UCSD-AML1 (cell line): Measurements from ENCODE around the gene TOMM70.

Experiments
- DNase-seq: peaks from one replicate; lab custom pipeline; 2025; ENCODE audit not compliant: unreplicated experiment; lab: John Stamatoyannopoulos, UW

TOMM70 gene

GRCh38 chr3:100411091-100411982, 10.4 kb upstream of the TOMM70 start:
- no peak for DNase-seq

DNA sequence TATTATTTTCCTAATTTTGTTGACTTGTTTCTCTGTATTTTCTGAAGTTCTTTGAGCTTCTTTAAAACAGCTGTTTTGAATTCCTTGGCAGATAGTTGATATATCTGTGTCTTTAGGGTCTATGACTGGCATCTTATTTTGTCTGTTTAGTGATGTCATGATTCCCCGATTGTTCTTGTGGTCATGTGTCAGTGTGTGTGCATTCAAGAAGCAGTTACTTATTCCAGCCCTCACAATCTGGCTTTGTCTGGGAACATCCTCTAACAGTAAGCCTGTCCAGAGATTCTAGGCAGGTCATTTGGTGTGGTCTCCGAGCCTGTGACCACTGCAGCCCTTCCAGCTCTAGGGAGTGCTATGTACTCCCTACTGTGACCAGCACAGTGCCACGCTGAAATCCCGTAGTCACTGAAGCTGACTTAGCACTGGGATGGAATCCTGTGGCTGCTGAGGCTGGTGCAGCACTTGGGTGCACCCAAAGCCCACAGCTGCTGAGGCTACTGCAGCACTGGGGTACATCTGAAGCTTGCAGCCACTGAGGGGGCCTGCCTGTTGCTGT, 7.2 kb upstream of the TOMM70 start:
- no peak for DNase-seq

DNA sequence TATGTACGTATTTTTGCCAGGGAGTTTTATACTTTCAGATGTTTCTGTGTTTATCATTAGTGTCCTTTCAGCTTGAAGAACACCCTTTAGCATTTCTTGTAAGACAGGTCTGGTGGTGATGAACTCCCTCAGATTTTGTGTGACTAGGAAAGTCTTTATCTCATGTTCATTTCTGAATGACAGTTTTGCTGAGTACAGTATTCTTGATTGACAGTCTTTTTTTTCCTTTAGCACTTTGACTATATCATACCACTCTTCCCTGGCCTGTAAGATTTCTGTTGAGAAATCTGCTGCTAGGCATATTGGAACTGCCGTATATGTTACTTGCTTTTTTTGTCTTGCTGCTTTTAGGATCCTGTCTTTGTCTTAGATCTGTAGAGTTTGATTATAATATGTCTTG, 6.3 kb upstream of the TOMM70 start:
- no peak for DNase-seq

- no peak for DNase-seq
Observed at GRCh38 chr3:100404250-100404548, 3.3 kb upstream of the TOMM70 start.

- no peak for DNase-seq
Observed at GRCh38 chr3:100403362-100404249, 2.7 kb upstream of the TOMM70 start.

DNA sequence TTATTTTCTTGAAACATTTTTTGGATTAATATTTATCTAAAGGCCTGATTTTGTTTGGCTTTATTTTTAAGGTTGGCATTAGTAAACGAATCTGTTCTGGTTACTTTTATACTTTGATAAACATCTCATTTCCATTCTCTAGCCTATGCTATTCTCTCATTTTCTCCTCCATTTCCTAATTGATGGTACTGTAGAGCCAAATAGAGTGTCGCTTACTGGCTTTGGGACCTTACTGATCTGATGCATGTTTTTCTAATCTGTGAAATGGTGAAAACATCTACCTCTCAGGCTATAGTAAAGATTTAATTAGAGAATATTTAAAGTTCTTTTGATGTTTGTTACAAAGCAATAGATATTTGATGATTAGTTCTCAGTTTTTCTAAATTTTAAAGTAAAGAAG, 2.0 kb upstream of the TOMM70 start:
- DNase-seq, result no peak

DNA sequence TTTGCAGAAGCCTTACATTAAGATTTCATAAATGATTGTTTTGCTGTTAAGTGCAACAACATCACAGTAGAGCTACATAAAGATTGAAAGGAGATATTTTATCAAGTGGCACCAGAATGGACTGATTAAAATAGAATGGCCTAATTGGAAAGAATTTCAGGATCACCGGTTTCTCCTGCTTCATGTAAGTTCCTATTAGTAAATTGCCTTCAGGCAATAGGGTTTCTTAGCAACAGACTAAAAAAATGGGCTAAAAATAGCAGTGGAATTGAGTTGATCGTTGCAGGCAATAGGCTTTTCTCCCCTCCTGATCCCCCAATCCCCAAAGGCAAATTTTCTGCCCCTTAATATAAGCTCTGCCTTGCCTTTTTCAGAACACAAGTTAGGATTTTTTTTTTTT, 1.4 kb upstream of the TOMM70 start:
- DNase-seq, result no peak

- DNase-seq, result no peak
Observed at GRCh38 chr3:100401674-100402041, 769 bp upstream of the TOMM70 start.

- peak; percentile 57 for DNase-seq
Observed at GRCh38 chr3:100400419-100400779, 490 bp downstream of the TOMM70 start.

DNA sequence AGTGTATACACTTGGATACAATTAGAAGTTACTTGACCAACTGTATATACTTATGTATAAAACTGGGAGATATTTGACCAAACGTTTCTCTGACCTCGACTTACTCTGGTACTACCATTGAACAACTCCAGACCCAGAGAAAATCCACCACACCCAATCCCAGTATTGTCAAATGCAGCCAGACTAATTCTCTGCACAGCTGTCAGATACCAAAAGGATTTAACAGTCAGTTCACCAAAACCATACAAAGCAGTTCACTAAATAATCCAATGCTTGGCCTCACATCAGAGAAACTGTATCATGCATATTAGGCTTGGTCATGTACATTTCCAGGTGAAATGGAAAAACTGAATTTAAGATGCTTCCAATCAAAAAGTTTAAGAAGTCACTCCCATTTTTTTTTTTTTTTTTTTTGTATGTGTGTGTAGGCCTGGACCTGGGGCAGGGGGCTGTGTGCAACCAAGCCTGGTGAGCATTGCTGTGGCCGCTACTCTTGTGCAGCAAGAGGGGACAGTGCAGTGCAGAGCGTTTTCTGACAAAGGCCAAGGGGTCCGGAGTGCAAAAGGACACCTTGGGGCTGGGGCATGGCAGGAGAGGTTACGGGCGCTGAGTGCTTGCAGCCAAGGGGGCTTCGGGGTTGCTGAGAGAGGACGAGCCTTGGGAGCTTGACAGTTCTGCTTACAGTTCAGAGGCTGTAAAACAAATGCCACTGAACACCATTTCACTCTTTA, 1.4 kb downstream of the TOMM70 start:
- no peak for DNase-seq

DNA sequence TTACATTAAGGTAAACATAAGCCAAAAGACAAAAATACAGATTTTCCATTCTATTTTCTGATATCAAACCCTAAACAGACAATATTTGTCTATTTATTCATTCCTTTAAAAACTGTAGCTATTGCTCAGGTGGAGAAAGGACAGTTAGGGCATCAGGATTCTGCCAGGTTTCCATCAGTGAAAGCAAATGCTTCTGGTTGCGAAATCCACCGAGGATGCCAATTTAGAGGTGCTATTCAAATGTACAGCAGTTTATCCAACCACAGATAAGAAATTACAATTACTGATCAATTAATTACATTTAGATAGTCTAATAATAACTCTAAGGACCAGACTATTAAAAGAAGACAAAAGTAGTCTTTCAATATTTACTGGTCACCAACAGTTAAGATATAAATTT, 3.9 kb downstream of the TOMM70 start:
- DNase-seq, result no peak

GRCh38 chr3:100395679-100396431, 5.0 kb downstream of the TOMM70 start:
- no peak for DNase-seq

DNA sequence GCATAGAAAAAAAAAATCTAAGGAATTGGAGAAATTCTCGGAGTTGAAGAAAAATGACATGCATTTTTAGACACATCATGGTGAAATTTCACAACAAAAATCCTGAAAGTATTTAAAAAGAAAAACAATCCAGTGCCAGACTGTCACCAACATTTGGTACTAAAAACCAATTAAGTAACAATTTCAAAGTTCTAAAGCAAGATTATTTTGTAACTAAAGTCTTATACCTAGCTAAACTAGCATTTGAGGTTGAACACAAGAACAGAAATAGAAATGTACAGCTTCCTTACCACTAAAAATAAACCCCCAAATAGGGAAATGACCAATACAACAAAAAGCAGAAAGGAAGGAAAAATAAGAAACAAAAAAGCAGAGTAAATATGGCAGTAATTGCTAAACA, 11.9 kb downstream of the TOMM70 start:
- DNase-seq, result no peak

DNA sequence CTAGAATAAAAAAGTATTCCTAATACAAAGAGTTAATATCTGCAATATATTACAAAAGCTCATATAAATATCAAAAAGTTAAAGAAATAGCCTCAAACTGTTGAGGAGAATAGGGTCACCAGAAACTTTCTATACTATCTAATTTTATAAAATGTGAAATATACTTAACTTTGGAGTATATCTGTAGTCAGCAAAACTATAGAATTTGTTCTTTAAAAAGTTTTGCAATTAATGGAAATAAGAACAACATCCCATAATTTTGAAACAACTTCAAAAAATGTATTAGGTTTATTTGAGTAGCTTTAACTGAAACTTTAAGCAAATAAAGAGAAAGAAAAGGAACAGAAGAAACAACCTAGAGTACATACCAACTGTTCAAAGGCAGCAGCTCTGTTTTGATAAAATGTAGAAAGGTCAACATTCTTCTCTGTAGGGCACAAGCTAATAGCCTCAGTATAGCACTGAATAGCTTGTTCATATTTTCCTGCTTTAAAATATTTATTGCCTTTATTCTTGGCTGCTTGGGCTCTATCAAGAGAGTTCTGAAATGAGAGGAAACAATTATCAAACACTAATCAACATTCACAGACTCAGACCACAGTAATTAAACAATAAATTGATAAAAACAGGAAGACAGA, 14.3 kb downstream of the TOMM70 start:
- no peak for DNase-seq

- DNase-seq, result no peak
Observed at GRCh38 chr3:100384733-100385525, 16.0 kb downstream of the TOMM70 start.

DNA sequence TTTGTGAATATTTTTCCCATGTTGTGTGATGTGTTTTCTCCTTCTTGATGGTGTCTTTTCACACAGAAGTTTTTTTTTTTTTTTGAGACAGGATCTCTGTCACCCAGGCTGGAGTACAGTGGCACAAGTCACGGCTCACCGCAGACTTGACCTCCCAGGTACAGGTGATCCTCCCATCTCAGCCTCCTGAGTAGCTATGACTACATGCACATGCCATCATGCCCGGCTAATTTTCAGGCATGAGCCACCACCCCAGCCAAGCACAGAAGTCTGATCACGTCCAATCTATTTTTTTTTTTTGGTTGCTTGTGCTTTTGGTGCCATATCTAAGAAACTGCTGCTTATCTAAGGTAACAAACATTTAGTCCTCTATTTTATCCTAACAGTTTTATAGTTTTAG, 24.6 kb downstream of the TOMM70 start:
- DNase-seq, result no peak

DNA sequence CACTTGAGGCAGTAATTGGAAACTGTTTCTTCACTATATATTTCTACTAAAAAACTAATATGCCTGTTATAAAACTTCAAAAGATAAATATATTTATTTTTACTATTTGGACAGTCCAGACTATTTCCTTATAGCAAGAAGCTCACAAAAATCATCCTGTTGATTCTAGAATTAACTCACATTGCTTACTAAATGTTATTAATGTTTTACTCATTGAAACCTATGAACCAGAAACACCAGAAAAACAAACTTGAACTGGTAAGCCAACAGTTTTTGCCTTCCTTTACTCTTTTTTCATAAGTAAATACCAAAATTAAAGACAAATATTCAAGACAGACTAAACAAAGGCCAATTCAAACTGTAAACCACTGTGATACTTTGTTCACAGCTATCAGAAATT, 26.4 kb downstream of the TOMM70 start:
- DNase-seq, result no peak

GRCh38 chr3:100370756-100371155, 30.1 kb downstream of the TOMM70 start:
- no peak for DNase-seq

GRCh38 chr3:100368441-100368840, 32.4 kb downstream of the TOMM70 start:
- no peak for DNase-seq
